HG02973 (cell line): ENCODE results near the gene JPH3.

ENCODE experiments used
- ATAC-seq: cut with Tn5 transposase; IDR thresholded peaks from one replicate; pipeline ENCODE4 v1.9.1; 2021; ENCODE audit warnings: moderate library complexity; ENCODE audit not compliant: unreplicated experiment

Gene JPH3

DNA sequence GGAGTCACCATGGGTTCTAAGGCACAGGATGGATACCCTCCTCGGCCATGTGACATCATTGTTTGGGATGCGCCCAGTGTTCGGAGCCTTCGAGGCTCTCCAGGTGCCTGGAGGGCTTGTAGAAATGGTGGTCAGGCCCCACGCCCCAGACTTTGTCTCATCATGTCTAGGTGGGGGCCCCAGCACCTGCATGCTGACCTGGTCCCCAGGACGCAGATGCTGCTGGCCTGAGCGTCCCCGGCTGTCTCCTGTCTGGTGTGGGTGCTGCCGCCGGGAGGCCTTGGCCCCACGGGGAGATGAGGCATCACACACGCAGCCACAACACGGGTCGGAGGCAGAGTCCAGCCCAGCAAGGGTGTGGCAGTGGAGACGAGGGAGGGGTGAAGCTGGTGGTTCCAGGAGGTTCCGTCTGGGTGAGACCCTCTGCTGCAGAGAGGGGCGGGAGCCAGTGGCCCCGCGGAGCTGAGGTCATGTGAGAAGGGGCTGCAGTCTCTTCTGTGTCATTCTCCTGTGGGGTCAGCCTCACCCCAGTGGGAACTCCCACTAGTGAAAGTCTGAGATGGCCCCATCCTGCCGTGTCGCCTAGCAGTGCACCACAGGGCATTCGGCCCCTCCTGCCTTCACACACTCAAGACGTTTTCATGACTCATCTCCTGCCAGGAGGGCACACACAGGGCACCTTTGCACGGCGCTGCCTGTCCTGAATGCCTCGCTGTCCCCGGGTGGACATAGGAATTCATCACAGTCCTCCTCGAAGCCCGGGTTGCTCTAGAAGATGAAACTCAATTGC lies 46.6 kb downstream of the JPH3 start:
- ATAC-seq = no peak

- no peak for ATAC-seq
Observed at GRCh38 chr16:87652386-87652785, 50.1 kb downstream of the JPH3 start.

DNA sequence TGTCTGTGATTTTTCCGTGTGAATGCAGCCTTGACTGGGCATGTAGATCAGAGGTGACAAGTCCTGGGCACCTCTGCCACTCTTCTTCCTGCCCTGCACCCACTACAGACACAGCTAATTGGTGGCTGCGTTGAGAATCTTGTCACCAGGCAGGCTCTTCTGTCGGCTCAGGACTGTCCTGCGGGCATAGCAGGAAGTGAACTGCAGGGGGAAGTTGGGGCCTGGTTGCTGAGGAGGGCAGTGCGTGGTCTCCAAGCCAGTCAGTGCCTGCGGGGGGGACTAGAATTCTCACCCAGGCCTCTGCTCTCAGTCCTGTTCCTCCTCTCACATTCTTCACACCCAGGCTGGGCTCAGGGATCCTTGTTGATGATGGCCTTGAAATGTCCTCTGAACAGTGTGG lies 50.5 kb downstream of the JPH3 start:
- no peak for ATAC-seq

- no peak for ATAC-seq
Observed at GRCh38 chr16:87653234-87653633, 50.9 kb downstream of the JPH3 start.

DNA sequence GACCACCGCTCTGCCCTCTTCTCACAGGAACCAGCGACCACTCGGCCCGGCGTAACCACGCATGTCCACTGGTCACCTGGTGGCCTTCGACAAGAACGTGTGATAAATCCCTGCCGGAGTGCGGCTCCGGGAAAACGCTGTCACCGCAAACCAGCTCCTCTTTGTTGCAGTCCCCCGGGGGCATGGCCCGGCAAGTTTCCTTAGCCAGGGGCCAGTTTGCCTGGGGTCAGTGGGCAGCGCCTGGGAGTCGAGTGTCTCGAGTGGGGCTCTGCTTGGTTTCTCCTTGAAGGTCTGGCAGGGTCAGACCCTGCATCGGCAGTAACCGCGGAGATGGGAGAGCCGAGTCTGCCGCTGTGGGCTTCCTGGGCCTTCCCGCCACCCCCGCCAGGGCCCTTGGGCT lies 52.5 kb downstream of the JPH3 start:
- no peak for ATAC-seq

GRCh38 chr16:87656328-87656727 lies 54.0 kb downstream of the JPH3 start:
- no peak for ATAC-seq

DNA sequence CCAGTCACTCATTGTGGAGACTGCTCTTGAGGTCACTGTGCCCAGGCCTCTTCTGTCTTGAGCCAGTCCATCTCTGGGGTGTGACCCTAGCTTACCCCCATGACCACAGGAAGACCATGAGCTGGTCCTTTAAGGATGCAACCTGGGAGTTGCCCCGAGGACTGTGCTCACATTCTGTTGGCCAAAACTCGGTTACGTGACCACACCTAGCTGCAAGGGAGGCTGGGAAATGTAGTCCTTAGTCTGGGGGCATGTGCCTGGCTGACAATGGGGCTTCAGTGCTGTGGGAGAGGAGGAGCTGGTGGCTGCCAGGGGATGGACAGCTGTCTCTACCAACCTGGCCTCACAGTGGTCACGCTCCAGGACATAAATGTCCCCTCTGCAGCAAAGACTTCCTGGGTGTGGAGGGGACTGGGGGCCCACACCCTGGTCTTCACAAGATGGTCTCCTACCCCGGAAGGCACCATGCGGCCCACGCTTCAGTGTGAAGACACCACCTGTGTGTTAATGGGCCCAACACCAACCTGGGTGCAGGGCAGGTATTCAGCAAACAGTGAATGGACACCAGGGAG lies 55.4 kb downstream of the JPH3 start:
- no peak for ATAC-seq

- no peak for ATAC-seq
Observed at GRCh38 chr16:87658564-87659225, 56.4 kb downstream of the JPH3 start.

- no peak for ATAC-seq
Observed at GRCh38 chr16:87661561-87661960, 59.3 kb downstream of the JPH3 start.

GRCh38 chr16:87662254-87663204 lies 60.2 kb downstream of the JPH3 start:
- ATAC-seq = no peak

GRCh38 chr16:87664792-87665191 lies 62.5 kb downstream of the JPH3 start:
- ATAC-seq = no peak

GRCh38 chr16:87665193-87665592 lies 62.9 kb downstream of the JPH3 start:
- ATAC-seq = no peak

- no peak for ATAC-seq
Observed at GRCh38 chr16:87666919-87667318, 64.6 kb downstream of the JPH3 start.

DNA sequence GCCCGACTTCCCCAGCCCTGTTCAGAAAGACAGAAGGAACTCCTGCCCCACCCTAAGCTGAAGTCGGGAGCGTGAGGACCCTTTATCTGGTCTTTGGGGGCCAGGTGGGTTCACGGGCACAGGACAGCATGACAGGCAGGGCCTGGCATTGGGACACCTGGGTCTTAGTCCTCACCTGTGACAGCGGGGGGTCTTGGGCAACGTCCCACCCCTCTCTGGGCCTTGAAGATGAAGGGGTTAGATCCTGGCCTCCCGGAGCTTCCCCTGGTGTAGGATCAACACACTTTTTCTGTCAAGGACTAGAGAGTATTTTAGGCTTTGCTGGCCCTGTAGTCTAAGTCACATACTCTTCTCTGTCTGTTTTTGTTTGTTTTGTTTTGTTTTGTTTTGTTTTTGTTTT lies 65.1 kb downstream of the JPH3 start:
- no peak for ATAC-seq

DNA sequence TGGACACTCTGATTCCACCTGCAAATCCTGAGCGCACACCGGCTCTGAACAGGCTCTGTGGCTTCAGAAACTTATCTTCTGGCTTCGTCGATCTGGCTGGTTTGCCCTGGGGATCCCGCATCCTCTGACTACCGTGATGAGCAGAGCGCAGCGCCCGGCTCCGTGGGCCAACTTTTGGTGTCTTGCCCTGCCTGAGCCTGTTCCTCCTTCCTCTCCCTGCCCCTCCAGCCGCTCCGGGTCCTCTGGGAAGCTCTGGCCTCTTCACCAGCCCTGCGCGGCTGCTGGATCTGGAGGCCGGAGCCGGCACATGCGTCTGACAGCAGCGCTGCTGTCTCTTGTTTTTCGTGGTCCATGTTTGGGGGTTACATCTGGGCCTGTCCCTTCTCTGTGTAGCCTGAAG lies 65.6 kb downstream of the JPH3 start:
- ATAC-seq = no peak

DNA sequence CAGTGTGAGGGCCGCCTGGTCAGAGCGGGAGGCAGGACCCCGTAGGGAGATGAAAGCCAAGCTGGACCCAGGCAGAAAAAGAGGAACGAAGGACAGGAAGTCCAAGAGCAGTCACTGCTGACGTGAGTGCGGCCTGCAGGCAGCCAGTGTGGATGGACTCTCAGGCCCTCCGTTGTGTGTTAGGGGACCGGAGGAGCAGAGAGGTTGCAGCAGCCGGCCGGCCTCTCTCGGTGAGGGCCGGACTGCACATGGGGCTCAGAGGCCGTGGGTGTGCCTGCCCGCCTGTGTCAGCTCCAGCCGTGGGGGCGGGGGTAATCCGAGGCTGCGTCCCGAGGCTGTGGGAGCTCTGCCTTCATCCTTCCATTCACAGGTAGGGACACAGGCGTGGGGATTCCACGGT lies 67.4 kb downstream of the JPH3 start:
- no peak for ATAC-seq

DNA sequence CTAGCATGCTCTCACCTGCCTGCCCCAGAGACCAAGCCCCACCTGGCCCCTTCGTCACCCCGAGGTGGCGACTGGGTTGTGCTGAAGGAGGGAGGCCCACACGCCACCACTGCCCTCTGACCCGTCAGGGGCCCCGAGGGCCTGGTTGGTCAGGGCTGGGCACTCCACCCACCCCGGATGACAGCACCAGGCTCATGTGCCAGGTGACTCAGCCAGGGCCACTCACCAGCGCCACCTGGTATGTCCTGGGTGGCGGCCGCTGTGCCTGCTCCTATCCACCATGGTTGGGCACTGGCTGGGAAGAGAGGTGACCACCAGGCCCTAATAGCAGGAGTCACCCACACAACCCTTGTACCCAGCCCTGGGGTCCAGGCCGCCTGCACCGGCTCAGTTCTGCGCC lies 68.9 kb downstream of the JPH3 start:
- no peak for ATAC-seq

GRCh38 chr16:87671715-87672270 lies 69.5 kb downstream of the JPH3 start:
- no peak for ATAC-seq

- ATAC-seq = no peak
Observed at GRCh38 chr16:87674419-87674818, 72.1 kb downstream of the JPH3 start.

- no peak for ATAC-seq
Observed at GRCh38 chr16:87675111-87675719, 72.9 kb downstream of the JPH3 start.
